ENCODE measurements around the gene AKT2. TPM values are rescaled to one million over a fixed set of nuclear protein-coding genes. Genes with fewer than 3 reads are reported as not detected.

AKT2 gene
- total RNA-seq, 6 experiments from 2014 or later: 83.2 to 132 (median 107) TPM

DNA sequence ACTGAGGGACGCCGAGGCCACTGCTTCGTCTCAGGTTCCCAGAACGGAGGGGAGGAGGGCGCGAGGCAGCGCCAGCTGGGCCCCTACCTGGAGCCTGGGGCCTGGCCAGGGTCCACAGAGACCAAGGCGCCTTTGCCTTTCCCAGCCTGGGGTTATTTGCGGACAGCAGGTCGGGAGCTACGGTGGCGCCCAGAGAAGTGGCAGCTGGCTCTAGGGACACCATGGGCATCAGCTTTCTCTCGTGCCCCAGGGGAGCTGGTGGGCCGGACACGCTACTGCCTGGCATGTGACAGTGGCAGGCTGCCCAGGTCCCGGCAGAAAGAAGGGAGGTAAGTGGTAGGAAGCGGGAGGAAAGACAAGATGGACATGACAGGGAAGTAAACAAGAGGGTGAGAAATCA is 19.0 kb downstream of the AKT2 start:
- Histone ChIP-seq H3K4me3 (no peak overlapping the region), H3K9me3 (no peaks in the 10 kb centered on the region), H3K36me3 (peaks cover 0 to 7% (median 1%) of the 10 kb centered on the region in 4 donors), H3K27me3 (no peaks in the 10 kb centered on the region), H3K27ac (no peak overlapping the region), H3K4me1 (peaks cover 0 to 18% (median 3%) of the 10 kb centered on the region in 4 donors)
- TF ChIP-seq, protein P1, sequence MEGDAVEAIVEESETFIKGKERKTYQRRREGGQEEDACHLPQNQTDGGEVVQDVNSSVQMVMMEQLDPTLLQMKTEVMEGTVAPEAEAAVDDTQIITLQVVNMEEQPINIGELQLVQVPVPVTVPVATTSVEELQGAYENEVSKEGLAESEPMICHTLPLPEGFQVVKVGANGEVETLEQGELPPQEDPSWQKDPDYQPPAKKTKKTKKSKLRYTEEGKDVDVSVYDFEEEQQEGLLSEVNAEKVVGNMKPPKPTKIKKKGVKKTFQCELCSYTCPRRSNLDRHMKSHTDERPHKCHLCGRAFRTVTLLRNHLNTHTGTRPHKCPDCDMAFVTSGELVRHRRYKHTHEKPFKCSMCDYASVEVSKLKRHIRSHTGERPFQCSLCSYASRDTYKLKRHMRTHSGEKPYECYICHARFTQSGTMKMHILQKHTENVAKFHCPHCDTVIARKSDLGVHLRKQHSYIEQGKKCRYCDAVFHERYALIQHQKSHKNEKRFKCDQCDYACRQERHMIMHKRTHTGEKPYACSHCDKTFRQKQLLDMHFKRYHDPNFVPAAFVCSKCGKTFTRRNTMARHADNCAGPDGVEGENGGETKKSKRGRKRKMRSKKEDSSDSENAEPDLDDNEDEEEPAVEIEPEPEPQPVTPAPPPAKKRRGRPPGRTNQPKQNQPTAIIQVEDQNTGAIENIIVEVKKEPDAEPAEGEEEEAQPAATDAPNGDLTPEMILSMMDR (IDR thresholded peaks at IDR 0.05): no peak
- no peak for TF ChIP-seq POLR2A (IDR thresholded peaks at IDR 0.05)
- WGBS (ENCODE audit: insufficient coverage, low coverage, low lambda C conversion rate, missing lambda C conversion rate): 22% methylated on average over 4 of the region's 17 CpGs
- intact Hi-C loops (cut with DNase I): no loop called here
- ATAC-seq (peak in 1 of 4 donors; percentile 6), DNase-seq (no peak)

DNA sequence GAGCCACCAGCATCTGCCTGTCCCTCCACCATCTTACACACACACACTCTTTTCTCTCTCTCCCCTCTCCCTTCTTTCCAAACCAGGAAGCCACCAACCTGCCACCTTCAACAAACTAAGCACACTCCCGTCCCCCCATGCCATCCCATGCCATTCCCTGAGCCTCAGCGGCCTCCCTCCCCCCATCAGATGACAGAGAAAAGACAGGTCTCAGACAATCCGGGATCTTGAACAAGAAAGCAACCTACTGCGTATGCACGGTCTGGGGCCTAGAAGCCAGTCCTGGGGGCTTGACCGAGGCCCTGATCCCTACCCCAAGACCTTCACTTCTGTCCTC is 19.4 kb downstream of the AKT2 start:
- Histone ChIP-seq H3K4me3 (no peak overlapping the region), H3K9me3 (no peaks in the 10 kb centered on the region), H3K36me3 (peaks cover 0 to 7% (median 1%) of the 10 kb centered on the region in 4 donors), H3K4me1 (peaks cover 0 to 18% (median 3%) of the 10 kb centered on the region in 4 donors), H3K27ac (no peak overlapping the region), H3K27me3 (no peaks in the 10 kb centered on the region)
- no peak for TF ChIP-seq POLR2A (IDR thresholded peaks at IDR 0.05)
- TF ChIP-seq, protein P1 (IDR thresholded peaks at IDR 0.05): no peak
- ATAC-seq (no peak), DNase-seq (no peak)
- 86% methylated on average over 3 of the region's 6 CpGs for WGBS (ENCODE audit: insufficient coverage, low coverage, low lambda C conversion rate, missing lambda C conversion rate)
- intact Hi-C loops (cut with DNase I): no loop called here

DNA sequence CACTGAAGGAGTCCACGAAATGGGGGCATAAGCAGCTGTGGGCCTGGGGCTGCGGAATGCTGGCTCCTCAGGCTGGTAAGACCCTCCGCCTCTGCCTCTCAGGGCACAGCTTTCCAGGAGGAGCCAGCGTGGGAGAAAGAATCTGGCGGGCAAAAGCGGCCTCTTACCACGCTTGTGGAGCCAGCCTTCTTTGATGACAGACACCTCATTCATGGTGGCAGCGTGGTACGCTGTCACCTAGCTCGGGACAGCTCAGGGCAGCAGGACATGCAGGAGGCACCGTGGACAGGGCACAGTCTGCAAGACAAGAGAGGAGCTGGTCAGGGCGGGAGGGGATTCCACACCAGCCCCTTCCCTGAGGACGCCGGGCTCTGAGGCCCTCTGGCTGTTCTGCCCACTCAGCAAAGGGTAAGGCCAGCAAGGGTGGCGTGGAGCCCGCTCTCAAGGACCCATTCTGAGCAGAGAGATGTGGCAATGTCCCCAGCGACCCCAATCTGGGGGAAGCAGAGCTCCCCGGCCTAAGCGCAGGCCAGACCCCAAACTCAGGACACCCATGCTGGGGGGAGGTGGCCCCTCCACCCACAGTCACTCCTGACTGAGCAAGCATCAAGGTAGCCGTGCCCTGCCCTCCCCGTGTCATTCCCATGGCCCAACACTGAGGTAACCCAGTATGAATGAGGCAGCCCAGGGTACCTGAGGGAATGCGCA is 19.9 kb downstream of the AKT2 start:
- intact Hi-C loops (cut with DNase I): no loop called here
- no peak for ATAC-seq

DNA sequence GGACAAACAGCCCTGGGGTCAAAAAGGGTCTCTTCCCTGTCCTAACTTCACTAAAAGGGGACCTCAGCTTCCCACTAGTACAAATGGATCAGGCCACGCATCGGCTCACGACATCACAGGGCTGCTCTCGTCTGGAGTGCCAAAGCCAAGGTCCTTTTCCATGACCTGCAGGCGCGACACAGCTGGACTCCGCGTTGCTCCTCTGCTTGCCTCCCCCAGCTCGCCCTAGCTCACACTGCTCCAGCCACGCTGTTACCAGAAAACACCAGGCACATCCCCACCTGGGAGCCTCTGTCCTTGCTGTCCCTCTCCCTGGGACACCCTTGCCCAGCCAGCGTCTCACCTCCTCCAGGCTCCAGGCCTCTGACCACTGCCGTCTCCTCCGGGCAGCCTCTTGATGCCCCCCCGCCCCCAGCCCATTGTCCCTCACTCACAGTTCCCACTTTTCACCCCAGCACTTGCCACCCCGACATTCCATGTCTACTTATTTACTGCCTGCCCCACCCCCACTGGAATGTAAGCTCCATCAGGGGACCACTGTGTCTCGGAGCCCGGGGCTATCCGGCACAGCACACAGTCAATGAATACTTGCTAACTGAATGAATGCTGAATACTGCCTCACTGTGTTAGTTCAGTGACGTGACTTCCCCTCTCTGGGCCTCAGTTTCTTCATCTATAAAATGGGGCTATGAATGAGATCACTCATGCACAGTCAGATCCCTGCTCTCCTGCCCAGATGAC is 20.7 kb downstream of the AKT2 start:
- no peak overlapping the region for H3K4me3 ChIP-seq
- no peak overlapping the region for H3K27ac ChIP-seq
- peak in 1 of 3 donors; percentile 38 for DNase-seq
- H3K36me3 ChIP-seq: peaks cover 0 to 7% (median 0%) of the 10 kb centered on the region in 4 donors
- 80% methylated on average over 7 of the region's 19 CpGs for WGBS (ENCODE audit: insufficient coverage, low coverage, low lambda C conversion rate, missing lambda C conversion rate)
- no peaks in the 10 kb centered on the region for H3K9me3 ChIP-seq
- H3K4me1 ChIP-seq: peaks cover 0 to 18% (median 3%) of the 10 kb centered on the region in 4 donors
- H3K27me3 ChIP-seq: no peaks in the 10 kb centered on the region
- no peak for ATAC-seq
- no peak for TF ChIP-seq POLR2A (IDR thresholded peaks at IDR 0.05)
- TF ChIP-seq, protein P1 (IDR thresholded peaks at IDR 0.05): no peak
- intact Hi-C loops (cut with DNase I): no loop called here

More for the DNA sequence above, 19.9 kb downstream of the AKT2 start:
- WGBS (ENCODE audit: insufficient coverage, low coverage, low lambda C conversion rate, missing lambda C conversion rate): no CpG with 5 or more reads among the region's 22 CpGs
- Histone ChIP-seq H3K27ac (no peak overlapping the region), H3K27me3 (no peaks in the 10 kb centered on the region), H3K4me3 (no peak overlapping the region), H3K4me1 (peaks cover 0 to 18% (median 3%) of the 10 kb centered on the region in 4 donors), H3K9me3 (no peaks in the 10 kb centered on the region), H3K36me3 (peaks cover 0 to 7% (median under 1%) of the 10 kb centered on the region in 4 donors)
- DNase-seq: peak in 1 of 3 donors; percentile 51
- no peak for TF ChIP-seq POLR2A (IDR thresholded peaks at IDR 0.05)
- TF ChIP-seq, protein P1 (IDR thresholded peaks at IDR 0.05): no peak

All from right lobe of liver (tissue), 6 donors.